Kasumi-1 (cell line): ENCODE measurements around the gene FOXP1.

Experiments
- DNase-seq, 2 experiments: peaks; one replicate each; lab custom pipeline; 2025; lab: John Stamatoyannopoulos, UW

FOXP1 gene

GRCh38 chr3:71127052-71127831, 456.3 kb downstream of the FOXP1 start:
- no peak for DNase-seq

GRCh38 chr3:71125738-71126137, 457.8 kb downstream of the FOXP1 start:
- no peak for DNase-seq

GRCh38 chr3:71124048-71124447, 459.5 kb downstream of the FOXP1 start:
- DNase-seq: no peak

GRCh38 chr3:71122641-71123040, 460.9 kb downstream of the FOXP1 start:
- no peak for DNase-seq

DNA sequence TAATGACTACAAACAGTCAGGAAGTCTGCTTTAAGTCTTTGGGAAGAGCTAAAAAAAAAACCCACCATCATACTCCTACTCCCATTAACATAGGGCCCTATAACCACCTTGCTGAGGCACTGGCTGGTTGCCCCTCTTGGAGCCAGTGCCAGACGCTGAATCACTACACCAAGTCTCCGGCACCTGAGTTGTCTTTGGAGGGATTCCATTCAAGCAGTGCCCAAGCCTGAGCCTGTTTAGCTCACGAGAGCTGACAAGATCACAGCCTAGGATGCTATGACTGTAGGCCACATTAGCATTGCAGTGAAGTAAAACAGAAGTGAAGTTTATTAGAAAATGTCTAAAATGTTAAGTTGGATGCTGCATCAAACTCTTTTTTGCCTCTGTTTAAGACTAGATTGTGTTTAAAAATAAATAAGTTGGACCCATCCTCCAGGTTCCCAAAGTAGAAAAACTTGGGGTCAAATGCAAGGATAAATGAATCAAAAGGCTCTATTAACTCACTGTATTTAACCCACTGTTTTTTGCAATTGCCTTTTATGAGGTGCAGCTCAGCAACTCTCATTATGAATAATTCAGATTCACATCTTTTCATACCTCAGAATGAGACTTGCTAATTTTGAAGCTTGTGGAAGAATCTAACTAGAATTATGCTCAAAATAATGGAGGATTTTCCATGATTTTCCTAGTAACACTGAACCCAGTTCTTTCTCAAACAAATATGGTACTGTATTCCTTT, 461.9 kb downstream of the FOXP1 start:
- no peak for DNase-seq

- DNase-seq: no peak
Observed at GRCh38 chr3:71120012-71120411, 463.5 kb downstream of the FOXP1 start.

- no peak for DNase-seq
Observed at GRCh38 chr3:71119171-71119570, 464.4 kb downstream of the FOXP1 start.

GRCh38 chr3:71118436-71118835, 465.1 kb downstream of the FOXP1 start:
- no peak for DNase-seq

DNA sequence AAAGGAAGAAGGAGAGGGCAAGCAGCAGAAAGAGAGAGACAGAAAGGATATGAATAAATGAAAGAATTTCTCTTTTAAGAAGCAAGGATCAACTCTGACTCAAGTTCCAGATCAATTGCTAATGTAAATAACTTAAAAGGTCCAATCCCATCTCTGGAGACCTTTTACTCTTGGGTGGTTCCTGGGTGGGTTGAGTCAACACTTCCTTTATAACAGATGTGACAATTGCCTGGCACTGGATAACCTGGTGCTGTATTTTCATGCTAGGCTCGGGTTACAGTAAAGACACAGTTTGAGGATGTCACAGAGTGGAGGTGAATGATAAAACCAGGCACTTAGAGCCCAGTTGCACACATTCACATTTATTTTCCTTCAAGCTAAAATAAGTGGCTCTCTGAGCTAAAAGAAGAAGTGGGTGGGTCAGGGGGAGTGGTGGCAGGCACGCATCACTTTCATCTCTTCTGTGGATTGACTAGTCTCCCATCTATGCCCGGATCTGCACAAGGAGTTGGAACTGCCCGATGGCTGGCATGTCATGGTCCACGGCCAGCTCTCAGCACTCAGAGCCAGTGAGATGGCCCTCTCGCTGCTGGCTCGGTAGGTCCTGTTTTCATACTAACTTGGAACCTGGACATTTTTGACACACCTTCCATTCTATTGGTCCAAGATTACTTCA, 465.8 kb downstream of the FOXP1 start:
- peak; percentile 37 to 41 for DNase-seq

DNA sequence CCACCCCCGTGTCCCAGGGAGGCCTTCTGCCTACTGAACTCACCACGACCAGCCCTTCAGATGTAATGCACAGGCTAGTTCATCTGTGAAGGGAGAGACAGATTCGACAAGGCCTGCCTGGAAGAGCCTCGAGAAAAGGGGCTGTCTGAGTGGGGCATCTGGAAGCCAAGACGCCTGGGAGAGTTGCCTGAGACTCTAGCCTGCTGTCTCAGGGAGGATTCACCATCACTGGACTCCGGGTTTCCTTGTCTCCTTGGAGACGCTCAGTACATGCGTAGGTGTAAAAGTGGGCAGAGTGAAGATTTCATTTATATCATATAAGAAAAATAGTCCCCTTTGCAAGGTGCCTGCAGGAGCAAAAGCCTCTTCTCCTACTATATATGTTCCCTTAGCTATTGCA, 468.9 kb downstream of the FOXP1 start:
- DNase-seq: no peak

GRCh38 chr3:71112576-71112975, 471.0 kb downstream of the FOXP1 start:
- no peak for DNase-seq

DNA sequence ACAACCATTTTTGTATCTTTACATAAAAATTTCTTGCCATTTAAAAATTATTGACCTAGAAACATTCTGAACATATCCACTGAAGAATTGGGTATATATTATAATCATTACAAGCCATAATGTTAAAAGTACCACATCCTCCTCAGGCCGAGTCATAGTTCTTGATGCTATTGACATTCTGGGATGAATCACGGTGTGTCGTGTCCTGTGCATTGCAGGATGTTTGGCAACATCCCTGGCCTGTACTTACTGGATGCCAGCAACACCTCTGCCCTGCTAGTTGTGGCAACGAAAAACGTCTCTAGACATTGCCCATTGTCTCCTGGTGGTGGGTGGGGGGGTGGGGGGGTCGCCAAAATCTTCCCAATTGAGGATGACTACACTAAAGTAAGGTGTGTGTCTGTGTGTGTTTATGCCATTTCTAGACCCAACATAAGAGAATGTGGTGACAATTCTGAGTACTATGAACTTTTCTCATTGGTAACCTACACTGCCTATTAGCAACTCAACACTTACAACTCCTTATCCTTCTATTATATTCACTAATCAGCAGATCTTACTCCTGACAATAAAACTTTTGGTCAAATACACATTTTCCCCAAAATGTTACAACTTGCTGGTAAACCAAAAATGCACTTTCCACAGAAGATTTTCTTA, 471.6 kb downstream of the FOXP1 start:
- DNase-seq: no peak

- no peak for DNase-seq
Observed at GRCh38 chr3:71110385-71111222, 472.9 kb downstream of the FOXP1 start.

DNA sequence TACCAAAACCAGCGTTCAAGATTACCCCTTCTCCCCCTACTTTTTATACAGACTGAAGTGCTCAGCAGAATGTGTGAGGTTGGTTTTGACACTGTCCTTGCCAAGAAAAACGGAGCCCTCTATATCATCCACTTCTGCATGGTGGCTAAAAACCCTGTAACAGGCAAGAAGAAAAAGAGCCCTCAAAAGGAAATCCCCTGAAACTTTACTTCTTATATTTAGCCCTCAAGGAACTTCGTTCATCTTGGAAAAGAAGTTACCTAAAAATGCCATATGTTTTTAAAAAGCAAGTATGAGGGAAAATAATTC, 473.6 kb downstream of the FOXP1 start:
- no peak for DNase-seq

DNA sequence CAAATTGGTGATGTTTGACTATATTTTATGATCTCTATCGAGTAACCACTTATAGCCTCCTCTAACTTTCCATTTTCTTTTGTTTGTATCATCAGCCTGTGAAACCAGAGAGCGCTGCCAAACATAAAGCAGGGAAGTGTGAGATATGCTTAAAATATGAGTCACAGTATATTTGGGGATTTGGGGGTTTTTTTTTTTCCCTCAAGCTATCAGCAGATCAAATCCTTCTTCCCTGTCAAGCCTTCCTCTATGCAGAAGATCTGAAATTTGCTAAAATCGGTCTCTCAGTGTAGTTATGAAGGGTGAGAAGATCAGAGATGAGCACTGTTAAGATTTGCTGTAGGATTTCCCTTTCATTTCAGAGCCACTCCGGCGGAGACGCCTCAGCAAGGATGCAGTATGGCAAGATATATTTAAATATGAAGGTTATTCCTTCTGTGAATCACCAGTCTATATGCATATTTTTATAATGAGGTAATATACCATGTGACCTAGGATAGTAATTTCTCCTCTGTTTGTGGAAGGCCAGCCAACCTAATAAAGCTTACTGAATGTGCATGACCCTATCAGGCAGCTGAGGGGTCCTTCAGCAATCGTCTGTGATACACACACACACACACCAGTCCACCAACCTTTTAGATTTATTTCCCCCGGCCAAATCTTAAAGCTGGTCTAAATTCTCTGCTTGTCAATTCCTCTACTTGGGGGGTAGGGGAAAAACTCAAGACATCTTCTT, 474.1 kb downstream of the FOXP1 start:
- DNase-seq: no peak

- no peak for DNase-seq
Observed at GRCh38 chr3:71107926-71108325, 475.6 kb downstream of the FOXP1 start.

DNA sequence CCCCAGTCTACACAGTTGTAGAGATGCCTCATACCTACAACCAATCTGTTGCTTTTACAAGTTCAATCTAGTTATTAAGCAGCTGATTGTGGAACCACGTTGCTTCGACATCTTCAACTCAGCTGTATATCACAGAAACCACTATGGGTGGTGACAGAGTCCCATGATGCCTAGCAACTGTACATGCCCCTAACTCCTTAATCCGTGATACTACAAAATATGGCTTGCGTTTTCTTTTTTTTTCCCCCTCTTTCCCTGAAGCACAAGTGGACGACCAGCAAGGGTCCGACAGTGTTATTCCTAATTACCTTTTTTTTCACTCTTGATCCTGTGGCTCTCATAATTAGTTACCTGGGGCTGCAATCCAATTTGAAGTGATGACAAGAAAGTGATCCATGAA, 478.6 kb downstream of the FOXP1 start:
- no peak for DNase-seq

- no peak for DNase-seq
Observed at GRCh38 chr3:71104556-71104955, 479.0 kb downstream of the FOXP1 start.

DNA sequence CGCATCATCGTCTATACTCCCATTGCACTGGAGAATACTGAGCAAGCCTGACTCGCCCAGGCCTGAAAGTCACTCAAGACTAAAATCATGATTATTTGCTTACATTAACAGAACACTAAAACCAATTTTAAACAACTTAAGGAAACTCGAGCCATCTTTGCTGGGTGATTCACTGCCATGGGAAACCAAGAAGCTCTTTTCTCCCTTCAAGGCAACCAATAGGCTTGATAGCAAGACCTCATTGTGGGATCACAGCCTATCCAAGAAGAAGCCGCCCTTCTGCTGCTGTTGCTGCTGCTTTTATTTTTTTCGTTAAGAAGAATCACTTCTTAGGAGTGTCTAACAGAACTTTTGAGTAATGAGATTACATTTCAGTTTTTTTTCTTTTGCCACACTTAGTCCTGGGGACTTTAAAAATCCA, 479.4 kb downstream of the FOXP1 start:
- DNase-seq: no peak

- peak in 1 of 2 experiments; percentile 19 for DNase-seq
Observed at GRCh38 chr3:71103430-71103921, 480.1 kb downstream of the FOXP1 start.
